HepG2 (cell line): Measurements from ENCODE around the gene C1orf159. TPM values are rescaled to one million over a fixed set of nuclear protein-coding genes. Genes with fewer than 3 reads are reported as not detected.

Source experiments
- ARNT ChIP-seq: fragments of 450-650 bp; IDR thresholded peaks from 2 replicates; pipeline ENCODE4 v1.6.1; 2017
- ARNTL ChIP-seq: sonication (generic); formaldehyde crosslinking; IDR thresholded peaks from 2 replicates; pipeline ENCODE4 v1.4.0; 2020; ENCODE audit warnings: mild to moderate bottlenecking, missing genetic modification reagents
- HMGXB3 ChIP-seq: sonication (generic); formaldehyde crosslinking; IDR thresholded peaks from 2 replicates; pipeline ENCODE4 v1.4.0; 2020; ENCODE audit warnings: missing genetic modification reagents, borderline replicate concordance
- KLF6 ChIP-seq: IDR thresholded peaks from 2 replicates; pipeline ENCODE4 v1.8.0; 2016; ENCODE audit warnings: missing biosample characterization, missing genetic modification reagents
- PHF5A ChIP-seq: IDR thresholded peaks from one replicate; pipeline ENCODE4 v1.6.1; 2018; ENCODE audit warnings: low read depth, missing genetic modification reagents; ENCODE audit not compliant: unreplicated experiment
- PPARG ChIP-seq: conservative IDR thresholded peaks from 2 replicates; pipeline ENCODE4 v1.6.1; 2016; ENCODE audit warnings: missing biosample characterization, missing genetic modification reagents
- SP4 ChIP-seq: sonication (generic); formaldehyde crosslinking; IDR thresholded peaks from 2 replicates; pipeline ENCODE4 v1.8.1; 2023; ENCODE audit warnings: mild to moderate bottlenecking, missing genetic modification reagents
- STAT6 ChIP-seq: sonication (generic); formaldehyde crosslinking; IDR thresholded peaks from 2 replicates; pipeline ENCODE4 v1.4.0; 2020; ENCODE audit warnings: missing genetic modification reagents, mild to moderate bottlenecking, borderline replicate concordance
- ZNF101 ChIP-seq: sonication (generic); formaldehyde crosslinking; IDR thresholded peaks from 2 replicates; pipeline ENCODE4 v1.4.0; 2020; ENCODE audit warnings: mild to moderate bottlenecking, low read depth, missing genetic modification reagents, borderline replicate concordance
- ZNF136 ChIP-seq: sonication (generic); formaldehyde crosslinking; IDR thresholded peaks from 2 replicates; pipeline ENCODE4 v1.8.1; 2022; ENCODE audit warnings: low read depth, mild to moderate bottlenecking, moderate library complexity, missing genetic modification reagents
- ZNF547 ChIP-seq: sonication (generic); formaldehyde crosslinking; IDR thresholded peaks from 2 replicates; pipeline ENCODE4 v1.5.1; 2020; ENCODE audit warnings: mild to moderate bottlenecking, missing genetic modification reagents
- ZNF562 ChIP-seq: sonication (generic); formaldehyde crosslinking; IDR thresholded peaks from 2 replicates; pipeline ENCODE4 v1.8.0; 2022; ENCODE audit warnings: missing genetic modification reagents, borderline replicate concordance
- ZNF691 ChIP-seq: sonication (generic); formaldehyde crosslinking; IDR thresholded peaks from 2 replicates; pipeline ENCODE4 v1.4.0; 2020; ENCODE audit warnings: missing genetic modification reagents, low read depth, mild to moderate bottlenecking, borderline replicate concordance
- ZNF710 ChIP-seq: sonication (generic); formaldehyde crosslinking; IDR thresholded peaks from 2 replicates; pipeline ENCODE4 v1.5.0; 2020; ENCODE audit warnings: mild to moderate bottlenecking, missing genetic modification reagents, borderline replicate concordance
- polyA plus RNA-seq, 8 experiments: library from polyadenylated mRNA; depleted of rRNA in 3 of 8; stranded (reverse) in 7 of 8; unstranded in 1 of 8; fragments of >200 nt; fragmentation: Illumina TruSeq in 4 of 8; extraction: Trizol in 4 of 8; gene quantifications; 2 replicates each; pipeline versions ENCODE4 v1.2.1 to v1.2.3, GENCODE V29; 2011 to 2016; ENCODE audit warnings: low read depth in 4 of 8, missing spikeins in 1 of 8, mixed read lengths in 1 of 8; ENCODE audit not compliant: insufficient read depth in 1 of 8
- total RNA-seq, 5 experiments: library from RNA; depleted of rRNA; stranded (reverse); fragments of >200 nt; fragmentation: Illumina TruSeq; extraction: Trizol; gene quantifications; 2 replicates each; pipeline ENCODE4 v1.2.3, GENCODE V29; 2016; ENCODE audit warnings: low read depth in 1 of 5
- TF ChIP-seq, protein P1 (sequence below): sonication (generic); formaldehyde crosslinking; IDR thresholded peaks from 2 replicates; pipeline ENCODE4 v1.4.0; 2020; ENCODE audit warnings: missing genetic modification reagents
- TF ChIP-seq, protein P2 (sequence below): sonication (generic); formaldehyde crosslinking; IDR thresholded peaks from 2 replicates; pipeline ENCODE4 v1.5.0; 2020; ENCODE audit warnings: missing genetic modification reagents

C1orf159 gene
- total and polyA plus RNA-seq, 2 of the 13 experiments (the other 11 are each of a cell fraction or from before 2014, with no cell fraction given): 3.8 to 6.7 TPM

GRCh38 chr1:1122981-1123480, 7.1 kb upstream of the C1orf159 start (continued):
- no peak for TF ChIP-seq STAT6 (CRISPR knock-in tag)
- peak; percentile 44; the same call in 1 of the 2 replicates for TF ChIP-seq ZNF691 (CRISPR knock-in tag)
- no peak for TF ChIP-seq ZNF562 (CRISPR knock-in tag)
- no peak for TF ChIP-seq HMGXB3 (CRISPR knock-in tag)
- TF ChIP-seq SP4 (CRISPR knock-in tag): no peak
- TF ChIP-seq PPARG: 0 out of 2 replicates have a peak, but pooled peaks have one; percentile 33
- no peak for TF ChIP-seq KLF6 (CRISPR knock-in tag)
- peak; percentile 14; the same call in 1 of the 2 replicates for TF ChIP-seq ARNTL (CRISPR knock-in tag)
- TF ChIP-seq ARNT: no peak
- no peak for TF ChIP-seq ZNF101 (CRISPR knock-in tag)
- TF ChIP-seq, protein P1, sequence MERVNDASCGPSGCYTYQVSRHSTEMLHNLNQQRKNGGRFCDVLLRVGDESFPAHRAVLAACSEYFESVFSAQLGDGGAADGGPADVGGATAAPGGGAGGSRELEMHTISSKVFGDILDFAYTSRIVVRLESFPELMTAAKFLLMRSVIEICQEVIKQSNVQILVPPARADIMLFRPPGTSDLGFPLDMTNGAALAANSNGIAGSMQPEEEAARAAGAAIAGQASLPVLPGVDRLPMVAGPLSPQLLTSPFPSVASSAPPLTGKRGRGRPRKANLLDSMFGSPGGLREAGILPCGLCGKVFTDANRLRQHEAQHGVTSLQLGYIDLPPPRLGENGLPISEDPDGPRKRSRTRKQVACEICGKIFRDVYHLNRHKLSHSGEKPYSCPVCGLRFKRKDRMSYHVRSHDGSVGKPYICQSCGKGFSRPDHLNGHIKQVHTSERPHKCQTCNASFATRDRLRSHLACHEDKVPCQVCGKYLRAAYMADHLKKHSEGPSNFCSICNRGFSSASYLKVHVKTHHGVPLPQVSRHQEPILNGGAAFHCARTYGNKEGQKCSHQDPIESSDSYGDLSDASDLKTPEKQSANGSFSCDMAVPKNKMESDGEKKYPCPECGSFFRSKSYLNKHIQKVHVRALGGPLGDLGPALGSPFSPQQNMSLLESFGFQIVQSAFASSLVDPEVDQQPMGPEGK (CRISPR knock-in tag): peak; percentile 74
- no peak for TF ChIP-seq ZNF136 (CRISPR knock-in tag)
- TF ChIP-seq, protein P2, sequence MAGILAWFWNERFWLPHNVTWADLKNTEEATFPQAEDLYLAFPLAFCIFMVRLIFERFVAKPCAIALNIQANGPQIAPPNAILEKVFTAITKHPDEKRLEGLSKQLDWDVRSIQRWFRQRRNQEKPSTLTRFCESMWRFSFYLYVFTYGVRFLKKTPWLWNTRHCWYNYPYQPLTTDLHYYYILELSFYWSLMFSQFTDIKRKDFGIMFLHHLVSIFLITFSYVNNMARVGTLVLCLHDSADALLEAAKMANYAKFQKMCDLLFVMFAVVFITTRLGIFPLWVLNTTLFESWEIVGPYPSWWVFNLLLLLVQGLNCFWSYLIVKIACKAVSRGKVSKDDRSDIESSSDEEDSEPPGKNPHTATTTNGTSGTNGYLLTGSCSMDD (CRISPR knock-in tag): no peak
- TF ChIP-seq ZNF710 (CRISPR knock-in tag): peak; percentile 52; the same call in 1 of the 2 replicates
- TF ChIP-seq ZNF547: no peak
- TF ChIP-seq PHF5A (CRISPR knock-in tag): no peak
